C4-2B (cell line): ENCODE results near the gene CTNNBIP1.
A peak's percentile ranks its signal among the peaks of the same experiment; 100 is the strongest.
"Not testable (repeated sequence)": the region's sequence is repeated elsewhere in the genome, so short reads cannot be mapped to it uniquely, and the experiment has no call there.

ENCODE experiments used
- H3K27ac ChIP-seq: fragments of 450-650 bp; 2 replicates; pipeline ENCODE4 v1.5.1; 2017
- ZFX ChIP-seq: fragments of 450-650 bp; IDR thresholded peaks from 2 replicates; pipeline ENCODE4 v1.6.1; 2017
- TF ChIP-seq, protein P1 (sequence below): fragments of 450-650 bp; conservative IDR thresholded peaks from 2 replicates; pipeline ENCODE4 v1.5.1; 2017; ENCODE audit warnings: mild to moderate bottlenecking

CTNNBIP1 gene

DNA sequence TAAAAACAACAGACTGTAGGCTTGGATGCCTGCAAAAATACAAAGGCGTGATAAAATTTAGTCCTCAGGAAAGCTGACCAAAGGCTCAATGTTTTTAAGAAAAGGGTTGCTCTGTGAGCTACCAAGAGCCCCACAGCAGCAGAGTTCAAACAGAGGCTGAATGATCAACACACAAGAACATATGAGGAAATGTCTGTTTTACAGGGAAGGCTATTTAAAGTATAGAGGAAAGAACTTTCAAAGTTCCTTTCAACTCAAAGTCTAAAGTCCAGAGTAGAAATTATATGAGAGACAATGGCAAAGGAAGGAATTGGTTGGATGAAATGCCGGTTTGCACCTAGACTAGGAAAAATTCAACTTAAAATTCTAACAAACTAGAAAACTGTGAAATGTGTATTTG is 94.9 kb downstream of the CTNNBIP1 start:
- TF ChIP-seq, protein P1, sequence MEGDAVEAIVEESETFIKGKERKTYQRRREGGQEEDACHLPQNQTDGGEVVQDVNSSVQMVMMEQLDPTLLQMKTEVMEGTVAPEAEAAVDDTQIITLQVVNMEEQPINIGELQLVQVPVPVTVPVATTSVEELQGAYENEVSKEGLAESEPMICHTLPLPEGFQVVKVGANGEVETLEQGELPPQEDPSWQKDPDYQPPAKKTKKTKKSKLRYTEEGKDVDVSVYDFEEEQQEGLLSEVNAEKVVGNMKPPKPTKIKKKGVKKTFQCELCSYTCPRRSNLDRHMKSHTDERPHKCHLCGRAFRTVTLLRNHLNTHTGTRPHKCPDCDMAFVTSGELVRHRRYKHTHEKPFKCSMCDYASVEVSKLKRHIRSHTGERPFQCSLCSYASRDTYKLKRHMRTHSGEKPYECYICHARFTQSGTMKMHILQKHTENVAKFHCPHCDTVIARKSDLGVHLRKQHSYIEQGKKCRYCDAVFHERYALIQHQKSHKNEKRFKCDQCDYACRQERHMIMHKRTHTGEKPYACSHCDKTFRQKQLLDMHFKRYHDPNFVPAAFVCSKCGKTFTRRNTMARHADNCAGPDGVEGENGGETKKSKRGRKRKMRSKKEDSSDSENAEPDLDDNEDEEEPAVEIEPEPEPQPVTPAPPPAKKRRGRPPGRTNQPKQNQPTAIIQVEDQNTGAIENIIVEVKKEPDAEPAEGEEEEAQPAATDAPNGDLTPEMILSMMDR = no peak
- no peak for TF ChIP-seq ZFX
- H3K27ac ChIP-seq = peak overlapping the region; percentile 53

DNA sequence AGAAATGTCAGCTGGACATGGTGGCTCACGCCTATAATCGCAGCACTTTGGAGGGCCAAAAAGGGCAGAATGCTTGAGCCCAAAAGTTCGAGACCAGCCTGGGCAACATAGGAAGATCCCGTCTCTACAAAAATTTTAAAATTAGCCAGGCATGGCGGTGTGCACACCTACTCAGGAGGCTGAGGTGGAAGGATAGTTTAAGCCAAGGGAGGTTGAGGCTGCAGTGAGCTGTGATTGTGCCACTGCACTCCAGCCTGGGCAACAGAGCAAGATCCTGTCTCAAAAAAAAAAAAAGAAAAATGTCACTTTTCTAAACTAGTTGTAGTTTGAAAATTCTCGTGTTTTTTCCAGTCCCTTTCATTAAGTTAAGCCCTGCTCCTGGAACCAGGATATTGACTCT is 95.5 kb downstream of the CTNNBIP1 start:
- H3K27ac ChIP-seq = peak overlapping the region; percentile 46
- no peak for TF ChIP-seq ZFX
- TF ChIP-seq, protein P1 = no peak

DNA sequence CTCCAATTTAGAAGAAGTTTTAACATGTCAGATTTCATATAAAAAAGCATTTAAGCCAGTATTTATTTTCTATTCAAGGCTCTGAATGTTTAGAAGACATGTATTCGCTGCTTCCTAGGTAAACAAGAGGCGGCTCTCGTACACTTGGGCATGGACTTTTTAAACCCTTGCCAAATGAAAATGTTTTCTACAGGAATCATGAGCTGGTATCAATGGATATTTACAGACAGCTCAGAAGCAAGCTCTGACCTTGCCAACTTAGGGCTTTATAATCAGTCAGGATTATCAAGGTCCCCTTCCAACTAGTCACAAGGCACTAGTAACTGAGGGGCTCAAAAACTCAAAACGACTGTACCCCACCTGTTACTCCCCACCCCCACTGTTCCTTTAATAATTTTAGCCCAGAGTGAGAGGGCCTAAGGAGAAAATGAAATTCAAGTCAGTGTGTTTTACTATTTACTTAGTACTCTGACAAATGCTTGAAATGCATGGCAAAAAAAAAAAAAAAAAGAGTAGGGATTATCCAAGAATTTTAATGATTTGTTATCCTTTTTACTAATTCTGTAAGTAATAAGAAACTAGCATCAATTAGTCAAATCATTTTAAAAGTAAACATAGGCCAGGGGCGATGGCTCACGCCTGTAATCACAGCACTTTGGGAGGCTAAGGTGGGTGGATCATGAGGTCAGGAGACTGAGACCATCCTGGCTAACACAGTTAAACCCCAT is 98.7 kb downstream of the CTNNBIP1 start:
- no peak for TF ChIP-seq ZFX
- TF ChIP-seq, protein P1 = no peak
- H3K27ac ChIP-seq = peak overlapping the region; percentile 26; the same call in 1 of the 2 replicates

DNA sequence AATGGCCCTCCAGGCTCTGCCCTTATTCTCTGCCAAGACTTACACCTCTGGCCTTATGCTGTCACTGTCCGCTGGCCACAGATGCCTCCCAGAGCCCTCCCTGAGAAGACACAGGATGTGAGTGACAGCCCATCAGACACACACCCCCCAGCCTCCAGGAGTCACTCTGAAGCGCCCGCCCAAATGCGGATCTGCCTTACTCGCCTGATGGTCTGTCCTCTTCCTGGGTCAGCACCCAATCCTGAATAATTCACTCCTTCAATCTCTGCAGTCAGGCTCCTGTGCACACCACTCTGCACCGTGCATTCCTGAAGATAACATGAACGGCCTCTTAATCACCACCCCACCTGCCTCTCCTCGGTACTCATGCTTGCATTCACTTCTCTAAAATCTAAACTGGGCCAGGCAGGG is 101.0 kb downstream of the CTNNBIP1 start:
- peak overlapping the region; percentile 15; the same call in 1 of the 2 replicates for H3K27ac ChIP-seq
- TF ChIP-seq, protein P1 = no peak
- TF ChIP-seq ZFX = no peak

DNA sequence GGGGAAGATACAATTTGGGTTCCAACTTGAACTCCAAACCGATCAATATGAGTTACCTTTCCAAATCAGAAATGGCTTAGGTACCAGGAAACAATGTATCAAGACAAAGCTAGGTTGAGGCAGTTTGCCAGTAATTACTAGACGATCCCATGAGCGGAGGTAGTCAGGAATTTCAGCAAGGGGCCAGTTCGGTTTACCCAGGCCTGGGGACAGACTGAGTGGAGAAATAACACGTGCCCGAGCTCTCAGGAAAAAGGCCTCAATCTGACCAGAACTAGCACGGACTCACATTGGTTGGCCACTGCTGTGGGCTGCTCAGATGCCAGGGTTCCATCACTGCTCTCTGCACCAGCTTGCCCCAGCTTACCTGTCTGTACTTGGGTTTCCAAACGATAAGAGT is 101.6 kb downstream of the CTNNBIP1 start:
- peak overlapping the region; percentile 15; the same call in 1 of the 2 replicates for H3K27ac ChIP-seq
- TF ChIP-seq, protein P1 = no peak
- no peak for TF ChIP-seq ZFX

DNA sequence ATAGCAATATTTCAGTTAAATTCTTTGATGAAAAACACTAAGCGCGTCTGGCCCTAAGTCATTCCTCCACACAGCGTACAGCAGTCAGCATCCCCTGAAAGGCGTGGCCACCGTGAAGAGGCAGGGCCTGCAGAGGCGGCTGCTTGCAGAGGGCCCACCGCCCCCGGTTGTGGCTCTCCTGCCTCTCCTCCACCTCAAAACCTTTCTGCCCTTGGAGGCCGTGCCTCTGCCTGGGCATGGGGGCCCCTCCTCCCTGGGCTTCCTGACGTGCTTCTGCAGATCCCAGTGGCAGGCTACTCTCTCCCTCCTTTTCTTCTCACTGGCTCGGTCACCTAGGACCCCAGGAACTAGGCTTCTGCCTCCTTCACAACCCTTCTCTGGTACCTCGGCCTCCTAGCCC is 102.5 kb downstream of the CTNNBIP1 start:
- no peak for TF ChIP-seq ZFX
- TF ChIP-seq, protein P1 = no peak
- H3K27ac ChIP-seq = no peak overlapping the region

DNA sequence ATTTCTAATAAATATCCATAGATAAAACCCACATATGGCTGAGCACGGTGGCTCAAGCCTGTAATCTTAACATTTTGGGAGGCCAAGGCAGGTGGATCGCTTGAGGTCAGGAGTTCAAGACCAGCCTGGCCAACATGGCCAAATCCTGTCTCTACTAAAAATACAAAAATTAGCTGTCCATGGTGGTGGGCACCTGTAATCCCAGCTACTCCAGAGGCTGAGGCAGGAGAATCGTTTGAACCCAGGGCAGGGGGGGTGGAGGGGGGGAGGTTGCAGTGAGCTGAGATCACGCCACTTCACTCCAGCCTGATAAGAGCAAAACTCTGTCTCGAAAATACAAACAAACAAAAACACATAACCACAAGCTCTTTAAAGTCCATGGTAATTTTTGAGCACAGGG is 104.1 kb downstream of the CTNNBIP1 start:
- H3K27ac ChIP-seq = not testable (repeated sequence)

DNA sequence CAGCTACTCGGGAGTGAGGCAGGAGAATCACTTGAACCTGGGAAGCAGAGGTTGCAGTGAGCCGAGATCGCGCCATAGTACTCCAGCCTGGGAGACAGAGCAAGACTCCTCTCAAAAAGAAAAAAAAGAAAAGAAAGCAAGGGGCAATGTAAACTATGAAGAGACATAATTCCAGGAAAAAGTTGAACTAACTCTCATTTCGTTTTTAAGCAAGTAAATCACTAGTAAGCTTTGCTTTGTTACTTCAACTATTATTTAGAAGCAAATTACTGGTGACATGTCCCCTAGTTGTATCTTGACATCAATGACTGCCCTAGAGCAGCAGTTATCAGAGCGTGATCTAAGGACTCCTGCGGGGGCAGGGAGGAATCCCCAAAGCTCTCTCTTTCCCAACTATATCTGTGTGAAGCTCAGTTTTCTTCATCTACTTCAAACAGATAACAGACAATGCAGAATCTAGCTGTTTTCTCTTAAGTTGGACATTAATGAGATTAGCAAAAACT is 105.0 kb downstream of the CTNNBIP1 start:
- no peak for TF ChIP-seq ZFX
- TF ChIP-seq, protein P1 = no peak
- H3K27ac ChIP-seq = no peak overlapping the region

DNA sequence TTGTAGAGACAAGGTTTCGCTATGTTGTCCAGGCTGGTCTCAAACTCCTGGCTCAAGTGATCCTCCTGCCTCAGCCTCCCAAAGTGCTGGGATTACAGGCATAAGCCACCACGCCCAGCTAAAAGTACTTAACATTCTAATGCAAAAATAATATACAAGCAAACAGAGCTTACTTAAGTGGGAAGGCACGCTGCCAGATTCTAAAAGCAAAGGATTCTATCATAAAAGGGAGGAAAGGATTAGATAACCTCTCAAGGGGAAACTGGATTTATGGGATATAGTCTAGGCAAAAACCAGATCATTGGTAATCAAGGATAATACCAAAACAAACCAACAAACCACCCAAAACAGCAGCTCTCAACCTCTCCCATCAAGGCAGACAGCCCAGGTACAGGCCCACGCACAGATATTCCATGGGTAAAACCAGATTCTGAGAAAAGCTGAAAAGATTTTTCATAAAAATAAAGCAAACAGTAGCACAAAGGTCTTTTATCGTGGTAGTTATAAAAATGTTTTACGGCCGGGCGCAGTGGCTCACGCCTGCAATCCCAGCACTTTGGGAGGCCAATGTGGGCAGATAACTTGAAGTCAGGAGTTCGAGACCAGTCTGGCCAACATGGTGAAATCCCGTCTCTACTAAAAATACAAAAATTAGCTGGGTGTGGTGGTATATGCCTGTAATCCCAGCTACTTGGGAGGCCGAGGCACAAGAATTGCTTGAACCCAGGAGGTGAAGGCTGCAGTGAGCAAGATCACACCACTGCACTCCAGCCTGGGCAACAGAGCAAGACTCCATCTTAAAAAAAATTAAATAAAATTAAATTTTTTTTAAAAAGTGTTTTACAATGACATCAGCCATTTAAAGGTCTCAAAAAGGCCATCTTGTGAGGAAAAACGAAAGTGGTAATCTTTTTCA is 106.8 kb downstream of the CTNNBIP1 start:
- not testable (repeated sequence) for H3K27ac ChIP-seq
